ENCODE measurements around the gene PAQR5.

PAQR5 gene

GRCh38 chr15:69421498-69421897, 122.8 kb downstream of the PAQR5 start:
- TF ChIP-seq CTCF (IDR thresholded peaks at IDR 0.05; ENCODE audit: control insufficient read depth, insufficient read depth, low read depth, low read length, missing control alignments), result no peak
- H3K4me3 ChIP-seq (ENCODE audit: control insufficient read depth, low read depth, low read length), result no peak overlapping the region
- DNase-seq (ENCODE audit: low read depth), result no peak

GRCh38 chr15:69422336-69422895, 123.7 kb downstream of the PAQR5 start:
- no peak for TF ChIP-seq CTCF (IDR thresholded peaks at IDR 0.05; ENCODE audit: control insufficient read depth, insufficient read depth, low read depth, low read length, missing control alignments)
- H3K4me3 ChIP-seq (ENCODE audit: control insufficient read depth, low read depth, low read length), result no peak overlapping the region
- DNase-seq (ENCODE audit: low read depth), result no peak

GRCh38 chr15:69424001-69424400, 125.3 kb downstream of the PAQR5 start:
- no peak for DNase-seq (ENCODE audit: low read depth)
- no peak overlapping the region for H3K4me3 ChIP-seq (ENCODE audit: control insufficient read depth, low read depth, low read length)
- TF ChIP-seq CTCF (IDR thresholded peaks at IDR 0.05; ENCODE audit: control insufficient read depth, insufficient read depth, low read depth, low read length, missing control alignments), result no peak

GRCh38 chr15:69424748-69425413, 126.2 kb downstream of the PAQR5 start:
- no peak for TF ChIP-seq CTCF (IDR thresholded peaks at IDR 0.05; ENCODE audit: control insufficient read depth, insufficient read depth, low read depth, low read length, missing control alignments)
- DNase-seq (ENCODE audit: low read depth), result no peak
- no peak overlapping the region for H3K4me3 ChIP-seq (ENCODE audit: control insufficient read depth, low read depth, low read length)

- no peak for TF ChIP-seq CTCF (IDR thresholded peaks at IDR 0.05; ENCODE audit: control insufficient read depth, insufficient read depth, low read depth, low read length, missing control alignments)
- H3K4me3 ChIP-seq (ENCODE audit: control insufficient read depth, low read depth, low read length), result no peak overlapping the region
- DNase-seq (ENCODE audit: low read depth), result no peak
These were observed 135.1 kb downstream of the PAQR5 start for GRCh38 chr15:69433831-69434230.

GRCh38 chr15:69434238-69434637, 135.5 kb downstream of the PAQR5 start:
- DNase-seq (ENCODE audit: low read depth), result no peak
- no peak for TF ChIP-seq CTCF (IDR thresholded peaks at IDR 0.05; ENCODE audit: control insufficient read depth, insufficient read depth, low read depth, low read length, missing control alignments)
- H3K4me3 ChIP-seq (ENCODE audit: control insufficient read depth, low read depth, low read length), result no peak overlapping the region
